K562 (cell line): ENCODE data around the gene GRB2. TPM values are rescaled to one million over a fixed set of nuclear protein-coding genes. Genes with fewer than 3 reads are reported as not detected.

Source experiments
- ATAC-seq: fragments of 200-7000 bp; cut with Tn5 transposase; 3 replicates; pipeline ENCODE4 v1.9.1; 2020; ENCODE audit warnings: moderate library complexity
- BruUV-seq: library from RNA; stranded (reverse); fragments of 400-500 nt; replicated peaks from 2 replicates; lab custom pipeline; 2021; lab: Mats Ljungman, UMichigan
- CTCF ChIA-PET: fragments of 300-600 bp; formaldehyde crosslinking; extraction: SDS; loops from one replicate; lab custom pipeline; 2021; ENCODE audit warnings: low intra/inter-chr PET ratio; lab: Yijun Ruan, JAX
- POLR2A ChIA-PET: fragments of 300-600, 350-650 bp; sonication (Branson Sonifier 250); formaldehyde crosslinking; extraction: SDS; loops from one replicate; lab custom pipeline; 2021; ENCODE audit warnings: antibody characterized with exemption, inconsistent platforms; lab: Yijun Ruan, JAX
- DNase-seq, 4 experiments: peaks; one replicate each; pipeline versions ENCODE4 v3.0.0 to v3.0.0-alpha.2; 2011 to 2018; ENCODE audit warnings: low spot score in 3 of 4, mixed read lengths in 3 of 4; ENCODE audit errors: extremely low read depth in 1 of 4
- FAIRE-seq: peaks from 2 replicates; lab custom pipeline; 2011; peaks lifted over from hg19 to GRCh38; lab: Jason Lieb, UNC
- H2AFZ ChIP-seq: 2 replicates; pipeline ENCODE4 v1.6.0; 2011; ENCODE audit warnings: low read depth, low read length, control low read depth, inconsistent platforms
- H3K27ac ChIP-seq: fragments of 200-600 bp; 3 replicates; pipeline ENCODE4 v1.8.0; 2011; ENCODE audit warnings: low read depth, mild to moderate bottlenecking, control low read depth, inconsistent platforms, low read length, moderate library complexity, mixed read lengths; ENCODE audit errors: extremely low read depth
- H3K27me3 ChIP-seq, 2 experiments: fragments of 300-600 bp in 1 of 2; 2 replicates in 1 of 2; 3 replicates in 1 of 2; pipeline versions ENCODE4 v1.6.0 to v1.8.0; 2011; ENCODE audit warnings: inconsistent platforms in 2 of 2, low read length in 2 of 2, mild to moderate bottlenecking in 1 of 2, mixed read lengths in 1 of 2, moderate library complexity in 1 of 2; ENCODE audit not compliant: control insufficient read depth in 2 of 2, insufficient read depth in 2 of 2
- H3K36me3 ChIP-seq: fragments of 300-600 bp; 3 replicates; pipeline ENCODE4 v1.8.0; 2011; ENCODE audit warnings: mild to moderate bottlenecking, low read length, inconsistent platforms; ENCODE audit not compliant: control insufficient read depth, insufficient read depth
- H3K4me1 ChIP-seq, 2 experiments: fragments of 200-600 bp in 1 of 2; replicated peaks in 1 of 2; 2 replicates in 1 of 2; 3 replicates in 1 of 2; pipeline versions ENCODE4 v1.5.1 to v1.8.0; 2011; ENCODE audit warnings: inconsistent platforms in 2 of 2, low read length in 2 of 2, mild to moderate bottlenecking in 1 of 2, mixed read lengths in 1 of 2, moderate library complexity in 1 of 2; ENCODE audit not compliant: control insufficient read depth in 2 of 2, insufficient read depth in 2 of 2
- H3K4me2 ChIP-seq: 2 replicates; pipeline ENCODE4 v1.6.1; 2011; ENCODE audit warnings: low read length, control low read depth, inconsistent platforms, mixed read lengths; ENCODE audit not compliant: insufficient read depth
- H3K4me3 ChIP-seq: fragments of 200-600 bp; sonication (generic), shearing (Covaris generic); 2 replicates; pipeline ENCODE4 v1.5.1; 2016; ENCODE audit warnings: control low read depth, inconsistent platforms
- H3K79me2 ChIP-seq: fragments of 200-600 bp; 3 replicates; pipeline ENCODE4 v1.8.0; 2011; ENCODE audit warnings: low read length, inconsistent platforms; ENCODE audit not compliant: control insufficient read depth, insufficient read depth
- H3K9ac ChIP-seq, 2 experiments: 2 replicates each; pipeline versions ENCODE4 v1.6.0 to v1.6.1; 2011; ENCODE audit warnings: low read depth in 2 of 2, low read length in 2 of 2, control low read depth in 1 of 2, inconsistent platforms in 1 of 2, mild to moderate bottlenecking in 1 of 2, mixed read lengths in 1 of 2; ENCODE audit not compliant: insufficient read depth in 1 of 2
- H3K9me1 ChIP-seq: one replicate; pipeline ENCODE4 v1.6.0; 2011; ENCODE audit warnings: inconsistent platforms, mild to moderate bottlenecking, low read length, moderate library complexity; ENCODE audit not compliant: control insufficient read depth, insufficient read depth
- H3K9me3 ChIP-seq: replicated peaks from 2 replicates; pipeline ENCODE4 v1.5.1; 2011; ENCODE audit warnings: low read depth, low read length, inconsistent platforms; ENCODE audit not compliant: control insufficient read depth, insufficient read depth
- H4K20me1 ChIP-seq: replicated peaks from 2 replicates; pipeline ENCODE4 v1.6.1; 2011; ENCODE audit warnings: low read length, inconsistent platforms, mixed read lengths; ENCODE audit not compliant: control insufficient read depth, insufficient read depth
- ATF1 ChIP-seq, 2 experiments: fragments of 450-650 bp in 1 of 2; IDR thresholded peaks; 2 replicates each; pipeline ENCODE4 v1.6.1; 2016; ENCODE audit warnings: missing compliant biosample characterization in 1 of 2, missing genetic modification characterization in 1 of 2
- ATF7 ChIP-seq: fragments of 450-650 bp; IDR thresholded peaks from 2 replicates; pipeline ENCODE4 v1.7.1; 2014; ENCODE audit warnings: mild to moderate bottlenecking, moderate library complexity
- CTCF ChIP-seq, 3 experiments: IDR thresholded peaks in 2 of 3; conservative IDR thresholded peaks in 1 of 3; 2 replicates each; pipeline ENCODE4 v1.5.1; 2011 to 2012; ENCODE audit warnings: low read length in 3 of 3, mild to moderate bottlenecking in 3 of 3, control low read depth in 2 of 3, improper control_type of control experiment in 1 of 3, inconsistent platforms in 1 of 3, low read depth in 1 of 3, mixed read lengths in 1 of 3, moderate library complexity in 1 of 3; ENCODE audit not compliant: insufficient read depth in 2 of 3
- FIP1L1 ChIP-seq: fragments of 200-400 bp; formaldehyde crosslinking; IDR thresholded peaks from 2 replicates; pipeline ENCODE4 v1.6.1; 2018; ENCODE audit warnings: mild to moderate bottlenecking, low read depth, low read length; ENCODE audit not compliant: poor library complexity, severe bottlenecking
- FOS ChIP-seq: IDR thresholded peaks from 3 replicates; pipeline ENCODE4 v1.6.1; 2011; ENCODE audit not compliant: insufficient read length; ENCODE audit errors: extremely low read depth
- HNRNPK ChIP-seq: fragments of 200-400 bp; formaldehyde crosslinking; IDR thresholded peaks from one replicate; pipeline ENCODE4 v1.6.1; 2018; ENCODE audit warnings: mild to moderate bottlenecking, low read depth, low read length; ENCODE audit not compliant: poor library complexity, severe bottlenecking
- PKNOX1 ChIP-seq: fragments of 450-650 bp; IDR thresholded peaks from 2 replicates; pipeline ENCODE4 v1.6.1; 2016
- PYGO2 ChIP-seq: fragments of 450-650 bp; IDR thresholded peaks from 2 replicates; pipeline ENCODE4 v1.6.1; 2016; ENCODE audit warnings: mild to moderate bottlenecking, missing genetic modification characterization, moderate library complexity, missing compliant biosample characterization
- RBM14 ChIP-seq: fragments of 200-400 bp; formaldehyde crosslinking; IDR thresholded peaks from 2 replicates; pipeline ENCODE4 v1.6.1; 2018; ENCODE audit warnings: low read depth, mild to moderate bottlenecking, low read length, moderate library complexity, borderline replicate concordance; ENCODE audit not compliant: insufficient read depth
- SMC3 ChIP-seq: conservative IDR thresholded peaks from 2 replicates; pipeline ENCODE4 v1.6.1; 2011; ENCODE audit warnings: low read depth, low read length, improper control_type of control experiment; ENCODE audit not compliant: insufficient read depth
- XRCC5 ChIP-seq: fragments of 200-400 bp; formaldehyde crosslinking; IDR thresholded peaks from 2 replicates; pipeline ENCODE4 v1.6.1; 2017; ENCODE audit warnings: low read depth, mild to moderate bottlenecking, low read length
- YY1 ChIP-seq, 3 experiments: IDR thresholded peaks; 2 replicates each; pipeline ENCODE4 v1.6.1; 2011; ENCODE audit warnings: low read length in 2 of 3, mild to moderate bottlenecking in 2 of 3, moderate library complexity in 2 of 3, borderline replicate concordance in 1 of 3, control low read depth in 1 of 3, low read depth in 1 of 3; ENCODE audit not compliant: insufficient read depth in 3 of 3, insufficient replicate concordance in 2 of 3, control insufficient read depth in 1 of 3, insufficient read length in 1 of 3; ENCODE audit errors: extremely low read depth in 1 of 3
- ZBTB2 ChIP-seq: fragments of 450-650 bp; IDR thresholded peaks from 2 replicates; pipeline ENCODE4 v1.6.1; 2016; ENCODE audit warnings: antibody characterized with exemption
- ZNF589 ChIP-seq: fragments of 200-800 bp; sonication (Bioruptor generic); IDR thresholded peaks from 2 replicates; pipeline ENCODE4 v1.6.1; 2016; ENCODE audit warnings: low read depth, missing genetic modification characterization, missing compliant biosample characterization
- ZNF695 ChIP-seq: fragments of 450-650 bp; formaldehyde crosslinking; IDR thresholded peaks from 2 replicates; pipeline ENCODE4 v1.4.0; 2020; ENCODE audit warnings: mild to moderate bottlenecking, moderate library complexity
- WGBS: fragments of 100-300 bp; shearing (Covaris generic); methylation state at CpG from one replicate; pipeline ENCODE4 v1.1.6; 2016; ENCODE audit warnings: low coverage, mixed read lengths; ENCODE audit not compliant: insufficient coverage; ENCODE audit errors: missing lambda C conversion rate; 5-methylcytosine and 5-hydroxymethylcytosine counted together
- in situ Hi-C: fragments of 300-500 bp; cut with MboI; formaldehyde crosslinking; loops from 4 replicates; pipeline ENCODE4 v1.15.0; 2018; ENCODE audit warnings: inconsistent platforms, mixed read lengths
- intact Hi-C: fragments of 100-400 bp; cut with micrococcal nuclease; formaldehyde crosslinking; loops from 2 replicates; pipeline ENCODE4 v1.14.2; 2022
- polyA plus RNA-seq, 8 experiments: library from polyadenylated mRNA; depleted of rRNA in 4 of 8; stranded (reverse) in 5 of 8; unstranded in 3 of 8; fragments of >200 nt; fragmentation: Nextera tagmentation in 2 of 8; fragmentation: Illumina TruSeq in 1 of 8; extraction: Ambion mirVana in 2 of 8; extraction: Trizol in 1 of 8; gene quantifications; 2 replicates each; pipeline versions ENCODE4 v1.2.1 to v1.2.3, GENCODE V29; 2011 to 2014; ENCODE audit warnings: inconsistent platforms in 1 of 8, missing spikeins in 1 of 8
- total RNA-seq, 7 experiments: library from RNA; depleted of rRNA in 6 of 7; stranded (reverse); fragments of >200 nt in 6 of 7; fragmentation: Illumina TruSeq in 2 of 7; extraction: Trizol in 2 of 7; gene quantifications; 2 replicates each; pipeline versions ENCODE4 v1.2.1 to v1.2.3, GENCODE V29; 2011 to 2021; ENCODE audit warnings: low replicate concordance in 1 of 7

Gene GRB2
- total and polyA plus RNA-seq, 9 of the 15 experiments (the other 6 are each of a cell fraction or from before 2014, with no cell fraction given): 57.2 to 136 (median 84.8) TPM

- ChIA-PET CTCF (interaction anchor here (1.2 to 2.0 kb wide), 4 partner anchors 115 to 461 kb away, joined by 3 to 23 read pairs (median 6); partner anchors contain the start of genes CASKIN2 and TSEN54), POLR2A (interaction anchor here (0.5 to 2.0 kb wide), 28 partner anchors 8 to 362 kb away, joined by 3 to 26 read pairs (median 3); partner anchors contain the start of genes GGA3, GRB2, MIF4GD and MRPS7)
- in situ Hi-C loops: no loop called here
- WGBS: under 1% methylated on average over 51 of the region's 65 CpGs
- Histone ChIP-seq H3K9me1 (no peaks in the 10 kb centered on the region), H3K4me1 (peaks cover 2 to 16% of the 10 kb centered on the region in 2 experiments; a peak in 2 of 5 replicates), H3K79me2 (peaks cover 34% of the 10 kb centered on the region), H3K27ac (peak within 1 kb of the TSS; percentile 89), H3K36me3 (peaks cover 32% of the 10 kb centered on the region), H2AFZ (peak within 1 kb of the TSS; percentile 94), H3K4me3 (peak within 1 kb of the TSS; percentile 87), H3K4me2 (peak within 1 kb of the TSS; percentile 93), H3K9ac (peak within 1 kb of the TSS; percentile 86 to 100), H4K20me1 (no peaks in the 10 kb centered on the region), H3K9me3 (no peaks in the 10 kb centered on the region), H3K27me3 (no peaks in the 10 kb centered on the region)
- ATAC-seq: peak; percentile 99
- peak; percentile 98 to 99 (median 98) for DNase-seq
- intact Hi-C loops: loop anchor here (2.0 to 10.0 kb wide), 3 partner anchors 18 to 236 kb away; partner anchors contain the start of genes GRB2, LLGL2 and MIF4GD
- BruUV-seq: no TSS peak
- FAIRE-seq: peak; percentile 100
- TF ChIP-seq ZBTB2: no peak; the same call in 1 of the 2 replicates
- peak; percentile 52; the same call in 1 of the 2 replicates for TF ChIP-seq ATF1 (CRISPR knock-in tag; IDR thresholded peaks at IDR 0.05)
- TF ChIP-seq ATF1 (tag; IDR thresholded peaks at IDR 0.05): peak; percentile 95
- peak; percentile 61 for TF ChIP-seq FIP1L1
- no peak for TF ChIP-seq PYGO2
- peak; percentile 95 for TF ChIP-seq FOS
- peak; percentile 6; the same call in 1 of the 2 replicates for TF ChIP-seq ZNF589 (CRISPR knock-in tag)
- TF ChIP-seq ZNF695 (CRISPR knock-in tag): no peak
- TF ChIP-seq PKNOX1: peak; percentile 99
- TF ChIP-seq YY1 (IDR thresholded peaks at IDR 0.05; ENCODE audit: borderline replicate concordance in 1 of 3, control insufficient read depth in 1 of 3, extremely low read depth in 1 of 3, insufficient read depth in 3 of 3, insufficient read length in 1 of 3, insufficient replicate concordance in 2 of 3, low read depth in 1 of 3, low read length in 2 of 3): peak in 2 of 3 experiments; percentile 68 to 85
- peak; percentile 35 for TF ChIP-seq SMC3
- TF ChIP-seq ATF7: peak; percentile 87
- TF ChIP-seq CTCF (IDR thresholded peaks at IDR 0.05 in 2 of 3, conservative IDR thresholded peaks at IDR 0.05 in 1 of 3; ENCODE audit: insufficient read depth in 2 of 3, low read depth in 1 of 3, low read length in 3 of 3): peak; percentile 78 to 96 (median 85)
- TF ChIP-seq RBM14: no peak
- peak; percentile 78; the same call in 1 of the 2 replicates for TF ChIP-seq XRCC5
- no peak for TF ChIP-seq HNRNPK
Measured at GRCh38 chr17:75289115-75289831, 116.2 kb downstream of the GRB2 start, which contains the start of gene SLC25A19. Gene SLC25A19, minus strand, starts transcription at chr17:75289433. Its CDS starts 2,669 bp downstream, at chr17:75286764.
